K562 (cell line): ENCODE measurements around the gene MAP3K2. TPM values are rescaled to one million over a fixed set of nuclear protein-coding genes. Genes with fewer than 3 reads are reported as not detected.

Source experiments
- ATAC-seq: fragments of 200-7000 bp; cut with Tn5 transposase; 3 replicates; pipeline ENCODE4 v1.9.1; 2020; ENCODE audit warnings: moderate library complexity
- BruUV-seq: library from RNA; stranded (reverse); fragments of 400-500 nt; replicated peaks from 2 replicates; lab custom pipeline; 2021; lab: Mats Ljungman, UMichigan
- CTCF ChIA-PET: fragments of 300-600 bp; formaldehyde crosslinking; extraction: SDS; loops from one replicate; lab custom pipeline; 2021; ENCODE audit warnings: low intra/inter-chr PET ratio; lab: Yijun Ruan, JAX
- POLR2A ChIA-PET: fragments of 300-600, 350-650 bp; sonication (Branson Sonifier 250); formaldehyde crosslinking; extraction: SDS; loops from one replicate; lab custom pipeline; 2021; ENCODE audit warnings: antibody characterized with exemption, inconsistent platforms; lab: Yijun Ruan, JAX
- DNase-seq, 4 experiments: peaks; one replicate each; pipeline versions ENCODE4 v3.0.0 to v3.0.0-alpha.2; 2011 to 2018; ENCODE audit warnings: low spot score in 3 of 4, mixed read lengths in 3 of 4; ENCODE audit errors: extremely low read depth in 1 of 4
- FAIRE-seq: peaks from 2 replicates; lab custom pipeline; 2011; peaks lifted over from hg19 to GRCh38; lab: Jason Lieb, UNC
- H2AFZ ChIP-seq: 2 replicates; pipeline ENCODE4 v1.6.0; 2011; ENCODE audit warnings: low read depth, low read length, control low read depth, inconsistent platforms
- H3K27ac ChIP-seq: fragments of 200-600 bp; 3 replicates; pipeline ENCODE4 v1.8.0; 2011; ENCODE audit warnings: low read depth, mild to moderate bottlenecking, control low read depth, inconsistent platforms, low read length, moderate library complexity, mixed read lengths; ENCODE audit errors: extremely low read depth
- H3K27me3 ChIP-seq, 2 experiments: fragments of 300-600 bp in 1 of 2; 2 replicates in 1 of 2; 3 replicates in 1 of 2; pipeline versions ENCODE4 v1.6.0 to v1.8.0; 2011; ENCODE audit warnings: inconsistent platforms in 2 of 2, low read length in 2 of 2, mild to moderate bottlenecking in 1 of 2, mixed read lengths in 1 of 2, moderate library complexity in 1 of 2; ENCODE audit not compliant: control insufficient read depth in 2 of 2, insufficient read depth in 2 of 2
- H3K36me3 ChIP-seq: fragments of 300-600 bp; 3 replicates; pipeline ENCODE4 v1.8.0; 2011; ENCODE audit warnings: mild to moderate bottlenecking, low read length, inconsistent platforms; ENCODE audit not compliant: control insufficient read depth, insufficient read depth
- H3K4me1 ChIP-seq, 2 experiments: fragments of 200-600 bp in 1 of 2; replicated peaks in 1 of 2; 2 replicates in 1 of 2; 3 replicates in 1 of 2; pipeline versions ENCODE4 v1.5.1 to v1.8.0; 2011; ENCODE audit warnings: inconsistent platforms in 2 of 2, low read length in 2 of 2, mild to moderate bottlenecking in 1 of 2, mixed read lengths in 1 of 2, moderate library complexity in 1 of 2; ENCODE audit not compliant: control insufficient read depth in 2 of 2, insufficient read depth in 2 of 2
- H3K4me2 ChIP-seq: 2 replicates; pipeline ENCODE4 v1.6.1; 2011; ENCODE audit warnings: low read length, control low read depth, inconsistent platforms, mixed read lengths; ENCODE audit not compliant: insufficient read depth
- H3K4me3 ChIP-seq: fragments of 200-600 bp; sonication (generic), shearing (Covaris generic); 2 replicates; pipeline ENCODE4 v1.5.1; 2016; ENCODE audit warnings: control low read depth, inconsistent platforms
- H3K79me2 ChIP-seq: fragments of 200-600 bp; 3 replicates; pipeline ENCODE4 v1.8.0; 2011; ENCODE audit warnings: low read length, inconsistent platforms; ENCODE audit not compliant: control insufficient read depth, insufficient read depth
- H3K9ac ChIP-seq, 2 experiments: 2 replicates each; pipeline versions ENCODE4 v1.6.0 to v1.6.1; 2011; ENCODE audit warnings: low read depth in 2 of 2, low read length in 2 of 2, control low read depth in 1 of 2, inconsistent platforms in 1 of 2, mild to moderate bottlenecking in 1 of 2, mixed read lengths in 1 of 2; ENCODE audit not compliant: insufficient read depth in 1 of 2
- H3K9me1 ChIP-seq: one replicate; pipeline ENCODE4 v1.6.0; 2011; ENCODE audit warnings: inconsistent platforms, mild to moderate bottlenecking, low read length, moderate library complexity; ENCODE audit not compliant: control insufficient read depth, insufficient read depth
- H3K9me3 ChIP-seq: replicated peaks from 2 replicates; pipeline ENCODE4 v1.5.1; 2011; ENCODE audit warnings: low read depth, low read length, inconsistent platforms; ENCODE audit not compliant: control insufficient read depth, insufficient read depth
- H4K20me1 ChIP-seq: replicated peaks from 2 replicates; pipeline ENCODE4 v1.6.1; 2011; ENCODE audit warnings: low read length, inconsistent platforms, mixed read lengths; ENCODE audit not compliant: control insufficient read depth, insufficient read depth
- ETS2 ChIP-seq: IDR thresholded peaks from 2 replicates; pipeline ENCODE4 v1.6.1; 2016; ENCODE audit warnings: borderline replicate concordance, missing genetic modification characterization, mild to moderate bottlenecking, moderate library complexity, missing compliant biosample characterization; ENCODE audit not compliant: poor library complexity, severe bottlenecking
- KAT7 ChIP-seq: sonication (generic); formaldehyde crosslinking; IDR thresholded peaks from 2 replicates; pipeline ENCODE4 v1.8.0; 2022; ENCODE audit warnings: missing genetic modification reagents, mild to moderate bottlenecking, borderline replicate concordance
- STAT5B ChIP-seq: fragments of 250-450 bp; sonication (Bioruptor Pico); IDR thresholded peaks from 2 replicates; pipeline ENCODE4 v1.8.0; 2021; ENCODE audit warnings: mild to moderate bottlenecking, inconsistent platforms
- ZNF134 ChIP-seq: fragments of 250-450 bp; sonication (Bioruptor Pico); conservative IDR thresholded peaks from 2 replicates; pipeline ENCODE4 v1.4.0; 2020
- WGBS: fragments of 100-300 bp; shearing (Covaris generic); methylation state at CpG from one replicate; pipeline ENCODE4 v1.1.6; 2016; ENCODE audit warnings: low coverage, mixed read lengths; ENCODE audit not compliant: insufficient coverage; ENCODE audit errors: missing lambda C conversion rate; 5-methylcytosine and 5-hydroxymethylcytosine counted together
- in situ Hi-C: fragments of 300-500 bp; cut with MboI; formaldehyde crosslinking; loops from 4 replicates; pipeline ENCODE4 v1.15.0; 2018; ENCODE audit warnings: inconsistent platforms, mixed read lengths
- intact Hi-C: fragments of 100-400 bp; cut with micrococcal nuclease; formaldehyde crosslinking; loops from 2 replicates; pipeline ENCODE4 v1.14.2; 2022
- polyA plus RNA-seq, 8 experiments: library from polyadenylated mRNA; depleted of rRNA in 4 of 8; stranded (reverse) in 5 of 8; unstranded in 3 of 8; fragments of >200 nt; fragmentation: Nextera tagmentation in 2 of 8; fragmentation: Illumina TruSeq in 1 of 8; extraction: Ambion mirVana in 2 of 8; extraction: Trizol in 1 of 8; gene quantifications; 2 replicates each; pipeline versions ENCODE4 v1.2.1 to v1.2.3, GENCODE V29; 2011 to 2014; ENCODE audit warnings: inconsistent platforms in 1 of 8, missing spikeins in 1 of 8
- total RNA-seq, 7 experiments: library from RNA; depleted of rRNA in 6 of 7; stranded (reverse); fragments of >200 nt in 6 of 7; fragmentation: Illumina TruSeq in 2 of 7; extraction: Trizol in 2 of 7; gene quantifications; 2 replicates each; pipeline versions ENCODE4 v1.2.1 to v1.2.3, GENCODE V29; 2011 to 2021; ENCODE audit warnings: low replicate concordance in 1 of 7
- TF ChIP-seq, protein P1 (sequence below): fragments of 250-450 bp; sonication (Bioruptor Pico); IDR thresholded peaks from 2 replicates; pipeline ENCODE4 v1.5.0; 2021

Gene MAP3K2
- total and polyA plus RNA-seq, 9 of the 15 experiments (the other 6 are each of a cell fraction or from before 2014, with no cell fraction given), result 1.2 to 14.2 (median 5.7) TPM

DNA sequence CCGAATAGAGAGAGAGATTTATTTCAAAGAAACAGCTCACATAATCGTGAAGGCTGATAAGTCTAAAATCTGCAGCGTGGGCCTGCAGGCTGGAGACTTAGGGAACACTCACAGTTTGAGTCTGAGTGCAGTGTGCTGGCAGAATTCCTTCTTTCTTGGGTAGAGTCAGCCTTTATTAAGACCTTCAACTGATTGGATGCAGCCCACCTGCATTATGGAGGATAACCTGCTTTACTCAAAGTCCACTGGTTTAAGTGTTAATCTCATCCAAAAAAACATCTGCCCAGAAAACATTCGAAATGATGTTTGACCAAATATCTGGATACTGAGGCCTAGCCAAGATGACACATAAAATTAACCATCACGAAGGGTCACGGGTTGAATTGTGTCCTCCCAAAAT lies 46.7 kb upstream of the MAP3K2 start:
- no peak overlapping the region for H3K4me3 ChIP-seq
- no peaks in the 10 kb centered on the region for H3K79me2 ChIP-seq
- in situ Hi-C loops (no loop called here), intact Hi-C loops (no loop called here)
- H2AFZ ChIP-seq, result no peak overlapping the region
- H3K27me3 ChIP-seq, result peaks cover 2 to 19% of the 10 kb centered on the region in 2 experiments; a peak in 2 of 5 replicates
- CTCF ChIA-PET, result no interaction called here
- no peak for ATAC-seq
- no peaks in the 10 kb centered on the region for H3K9me1 ChIP-seq
- no peak overlapping the region for H3K9ac ChIP-seq
- peak; percentile 15 for FAIRE-seq
- no peaks in the 10 kb centered on the region for H4K20me1 ChIP-seq
- no peak overlapping the region for H3K27ac ChIP-seq
- H3K4me1 ChIP-seq, result no peaks in the 10 kb centered on the region
- no peaks in the 10 kb centered on the region for H3K36me3 ChIP-seq
- 18% methylated on average over 6 of the region's 6 CpGs for WGBS
- TF ChIP-seq KAT7 (CRISPR knock-in tag), result no peak
- no peak for TF ChIP-seq STAT5B
- TF ChIP-seq ETS2 (tag), result no peak
- TF ChIP-seq ZNF134 (CRISPR knock-in tag), result peak; percentile 81
- TF ChIP-seq, protein P1, sequence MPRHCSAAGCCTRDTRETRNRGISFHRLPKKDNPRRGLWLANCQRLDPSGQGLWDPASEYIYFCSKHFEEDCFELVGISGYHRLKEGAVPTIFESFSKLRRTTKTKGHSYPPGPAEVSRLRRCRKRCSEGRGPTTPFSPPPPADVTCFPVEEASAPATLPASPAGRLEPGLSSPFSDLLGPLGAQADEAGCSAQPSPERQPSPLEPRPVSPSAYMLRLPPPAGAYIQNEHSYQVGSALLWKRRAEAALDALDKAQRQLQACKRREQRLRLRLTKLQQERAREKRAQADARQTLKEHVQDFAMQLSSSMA (CRISPR knock-in tag), result no peak
- no peak for DNase-seq
- no peaks in the 10 kb centered on the region for H3K9me3 ChIP-seq
- no peak overlapping the region for H3K4me2 ChIP-seq
- POLR2A ChIA-PET, result no interaction called here
- BruUV-seq, result no TSS peak
